H9 (cell line): ENCODE measurements around the gene SCD5. TPM values are rescaled to one million over a fixed set of nuclear protein-coding genes. Genes with fewer than 3 reads are reported as not detected.

Source experiments
- DNase-seq: peaks from one replicate; pipeline ENCODE4 v3.0.0-alpha.2; 2017
- H2AFZ ChIP-seq: one replicate; pipeline ENCODE4 v1.6.1; 2013; ENCODE audit warnings: mild to moderate bottlenecking, low read length, control low read depth, moderate library complexity
- H2AK5ac ChIP-seq: 2 replicates; pipeline ENCODE4 v1.6.1; 2013; ENCODE audit warnings: low read length, control low read depth, mixed read lengths; ENCODE audit not compliant: insufficient read length
- H2BK120ac ChIP-seq: one replicate; pipeline ENCODE4 v1.6.1; 2013; ENCODE audit warnings: low read depth, mild to moderate bottlenecking, low read length, control low read depth, inconsistent platforms; ENCODE audit not compliant: poor library complexity, severe bottlenecking
- H2BK12ac ChIP-seq: 2 replicates; pipeline ENCODE4 v1.6.1; 2013; ENCODE audit warnings: low read length, control low read depth, mixed read lengths, low read depth; ENCODE audit not compliant: insufficient read length
- H2BK15ac ChIP-seq: 2 replicates; pipeline ENCODE4 v1.6.1; 2013; ENCODE audit warnings: low read depth, low read length, control low read depth
- H2BK20ac ChIP-seq: one replicate; pipeline ENCODE4 v1.6.1; 2013; ENCODE audit warnings: low read depth, mild to moderate bottlenecking, low read length, control low read depth, inconsistent platforms; ENCODE audit not compliant: poor library complexity, severe bottlenecking
- H2BK5ac ChIP-seq: 2 replicates; pipeline ENCODE4 v1.6.1; 2013; ENCODE audit warnings: low read length, control low read depth, mixed read lengths; ENCODE audit not compliant: insufficient read length
- H3K14ac ChIP-seq: 2 replicates; pipeline ENCODE4 v1.6.1; 2013; ENCODE audit warnings: low read length, control low read depth; ENCODE audit not compliant: insufficient read depth
- H3K18ac ChIP-seq: 2 replicates; pipeline ENCODE4 v1.6.1; 2013; ENCODE audit warnings: low read depth, mild to moderate bottlenecking, mixed read lengths, low read length, control low read depth; ENCODE audit not compliant: insufficient read length
- H3K23ac ChIP-seq: 2 replicates; pipeline ENCODE4 v1.6.1; 2013; ENCODE audit warnings: low read length, control low read depth, mixed read lengths, low read depth; ENCODE audit not compliant: insufficient read length
- H3K23me2 ChIP-seq: 2 replicates; pipeline ENCODE4 v1.6.1; 2013; ENCODE audit warnings: low read depth, mild to moderate bottlenecking, mixed read lengths, low read length, control low read depth; ENCODE audit not compliant: insufficient read length, poor library complexity, severe bottlenecking
- H3K27ac ChIP-seq: 2 replicates; pipeline ENCODE4 v1.5.1; 2013; ENCODE audit warnings: low read length, control low read depth, mixed read lengths, low read depth; ENCODE audit not compliant: insufficient read length
- H3K27me3 ChIP-seq: 2 replicates; pipeline ENCODE4 v1.6.1; 2013; ENCODE audit warnings: low read length, control low read depth, inconsistent platforms; ENCODE audit not compliant: insufficient read depth
- H3K4ac ChIP-seq: 2 replicates; pipeline ENCODE4 v1.6.1; 2013; ENCODE audit warnings: low read depth, mild to moderate bottlenecking, control low read depth, inconsistent platforms, low read length, moderate library complexity
- H3K4me1 ChIP-seq: 2 replicates; pipeline ENCODE4 v1.6.1; 2013; ENCODE audit warnings: low read length, control low read depth, inconsistent platforms; ENCODE audit not compliant: insufficient read depth
- H3K4me2 ChIP-seq: 2 replicates; pipeline ENCODE4 v1.6.1; 2013; ENCODE audit warnings: low read length, control low read depth, mixed read lengths; ENCODE audit not compliant: insufficient read length, insufficient read depth
- H3K56ac ChIP-seq: 2 replicates; pipeline ENCODE4 v1.6.1; 2013; ENCODE audit warnings: low read depth, mild to moderate bottlenecking, mixed read lengths, low read length, control low read depth; ENCODE audit not compliant: insufficient read length
- H3K79me1 ChIP-seq: 2 replicates; pipeline ENCODE4 v1.6.1; 2013; ENCODE audit warnings: low read depth, mild to moderate bottlenecking, moderate library complexity, low read length, control low read depth, inconsistent platforms; ENCODE audit not compliant: insufficient read depth, poor library complexity, severe bottlenecking
- H3K79me2 ChIP-seq: 2 replicates; pipeline ENCODE4 v1.6.1; 2013; ENCODE audit warnings: low read length, control low read depth, inconsistent platforms; ENCODE audit not compliant: insufficient read depth
- H3K9ac ChIP-seq: 2 replicates; pipeline ENCODE4 v1.6.1; 2013; ENCODE audit warnings: low read length, control low read depth, mixed read lengths; ENCODE audit not compliant: insufficient read length; ENCODE audit errors: extremely low read depth
- H3K9me3 ChIP-seq: one replicate; pipeline ENCODE4 v1.6.1; 2013; ENCODE audit warnings: low read depth, low read length, inconsistent platforms; ENCODE audit not compliant: control insufficient read depth
- H3T11ph ChIP-seq: one replicate; pipeline ENCODE4 v1.6.1; 2013; ENCODE audit warnings: mild to moderate bottlenecking, low read length, control low read depth, inconsistent platforms
- H4K20me1 ChIP-seq: one replicate; pipeline ENCODE4 v1.6.1; 2013; ENCODE audit not compliant: control insufficient read depth, insufficient read length, insufficient read depth
- H4K5ac ChIP-seq: 2 replicates; pipeline ENCODE4 v1.6.1; 2013; ENCODE audit warnings: low read depth, mild to moderate bottlenecking, mixed read lengths, low read length, control low read depth; ENCODE audit not compliant: insufficient read length
- H4K8ac ChIP-seq: replicated peaks from 2 replicates; pipeline ENCODE4 v1.6.1; 2013; ENCODE audit warnings: low read length, control low read depth, mixed read lengths, low read depth; ENCODE audit not compliant: insufficient read length
- H4K91ac ChIP-seq: 2 replicates; pipeline ENCODE4 v1.6.1; 2013; ENCODE audit warnings: low read depth, mild to moderate bottlenecking, moderate library complexity, mixed read lengths, low read length, control low read depth; ENCODE audit not compliant: insufficient read length
- H3K27ac Mint-ChIP-seq, 3 experiments: 2 replicates in 2 of 3; 3 replicates in 1 of 3; pipeline ENCODE4 v1.8.0; 2020 to 2021; ENCODE audit warnings: mixed read lengths in 3 of 3, mild to moderate bottlenecking in 1 of 3, moderate library complexity in 1 of 3
- H3K27me3 Mint-ChIP-seq: 2 replicates; pipeline ENCODE4 v1.8.0; 2021; ENCODE audit warnings: low read depth, mild to moderate bottlenecking, moderate library complexity, mixed read lengths
- H3K36me3 Mint-ChIP-seq, 3 experiments: 2 replicates in 2 of 3; 3 replicates in 1 of 3; pipeline ENCODE4 v1.8.0; 2020 to 2021; ENCODE audit warnings: low read depth in 3 of 3, mixed read lengths in 3 of 3; ENCODE audit not compliant: insufficient read depth in 1 of 3
- H3K4me1 Mint-ChIP-seq, 2 experiments: 2 replicates each; pipeline ENCODE4 v1.8.0; 2020; ENCODE audit warnings: mixed read lengths in 2 of 2
- H3K4me3 Mint-ChIP-seq, 2 experiments: 2 replicates in 1 of 2; 3 replicates in 1 of 2; pipeline ENCODE4 v1.8.0; 2020 to 2021; ENCODE audit warnings: mild to moderate bottlenecking in 2 of 2, mixed read lengths in 2 of 2, moderate library complexity in 1 of 2
- H3K9me3 Mint-ChIP-seq, 2 experiments: 2 replicates in 1 of 2; 3 replicates in 1 of 2; pipeline ENCODE4 v1.8.0; 2020; ENCODE audit warnings: mild to moderate bottlenecking in 2 of 2, mixed read lengths in 2 of 2, moderate library complexity in 1 of 2
- WGBS: extraction: QIAGEN DNeasy Blood & Tissue Kit; methylation state at CpG from one replicate; pipeline ENCODE4 v1.1.7; 2013; ENCODE audit warnings: missing lambda C conversion rate, low lambda C conversion rate, mixed read lengths; ENCODE audit not compliant: insufficient read length; ENCODE audit errors: extremely low coverage; 5-methylcytosine and 5-hydroxymethylcytosine counted together
- total RNA-seq: library from RNA; stranded (reverse); gene quantifications from 2 replicates; pipeline ENCODE4 v1.2.1, GENCODE V29; 2021
- TF ChIP-seq, protein P1 (sequence below): fragments of 200-600 bp; sonication (generic); conservative IDR thresholded peaks from 3 replicates; pipeline ENCODE4 v1.8.0; 2021; ENCODE audit warnings: antibody characterized with exemption, mild to moderate bottlenecking

The SCD5 gene
- total RNA-seq, 1 experiment from 2014 or later, result 0.68 TPM

DNA sequence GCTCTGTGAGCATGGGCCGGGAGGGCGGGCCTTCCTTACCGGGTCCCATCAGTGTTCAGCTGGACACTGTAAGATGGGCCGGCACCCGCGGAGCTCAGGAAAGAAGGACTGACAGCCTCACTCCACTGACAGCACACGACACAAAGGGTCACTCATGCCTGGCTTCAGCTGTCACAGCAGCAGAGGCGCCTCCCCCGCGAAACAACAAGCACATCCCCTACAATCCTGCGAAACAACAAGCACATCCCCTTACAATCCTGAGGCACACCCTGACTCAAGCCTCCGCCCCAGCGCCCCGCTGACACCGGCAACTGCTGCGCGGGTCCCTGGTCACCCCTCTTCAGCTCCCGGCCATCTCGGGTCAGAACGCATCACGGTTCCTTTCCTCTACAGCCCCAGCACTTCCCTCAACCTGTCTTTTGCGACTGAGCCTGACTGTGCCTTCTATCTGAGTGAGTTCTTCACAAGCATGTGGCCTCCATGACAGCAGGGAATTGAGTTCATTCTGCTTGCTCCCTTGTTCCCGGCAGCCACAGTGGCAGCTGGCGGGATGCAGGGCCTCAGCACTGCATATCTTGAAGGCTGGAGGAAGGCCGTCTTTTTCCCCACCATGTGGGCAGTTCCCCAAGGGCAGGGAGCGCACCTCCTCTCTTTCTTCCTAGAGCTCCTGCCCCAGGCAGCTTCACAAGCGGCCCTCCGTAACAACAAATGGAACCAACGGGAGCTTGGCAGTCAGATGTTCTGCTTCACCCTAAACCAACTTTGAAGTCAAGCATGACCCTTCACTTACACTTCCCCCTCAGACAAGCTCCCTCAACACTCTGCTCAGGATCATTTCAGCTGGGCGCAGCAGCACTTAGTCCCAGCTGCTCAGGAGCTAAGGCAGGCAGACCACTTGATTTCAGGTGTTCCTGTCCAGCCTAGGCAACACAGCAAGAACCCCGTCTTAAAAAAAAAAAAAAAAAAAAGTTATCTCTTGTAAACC is 39.6 kb downstream of the SCD5 start:
- no peak overlapping the region for H4K5ac ChIP-seq
- no peak overlapping the region for H2BK5ac ChIP-seq
- no CpG with 5 or more reads among the region's 31 CpGs for WGBS
- TF ChIP-seq, protein P1, sequence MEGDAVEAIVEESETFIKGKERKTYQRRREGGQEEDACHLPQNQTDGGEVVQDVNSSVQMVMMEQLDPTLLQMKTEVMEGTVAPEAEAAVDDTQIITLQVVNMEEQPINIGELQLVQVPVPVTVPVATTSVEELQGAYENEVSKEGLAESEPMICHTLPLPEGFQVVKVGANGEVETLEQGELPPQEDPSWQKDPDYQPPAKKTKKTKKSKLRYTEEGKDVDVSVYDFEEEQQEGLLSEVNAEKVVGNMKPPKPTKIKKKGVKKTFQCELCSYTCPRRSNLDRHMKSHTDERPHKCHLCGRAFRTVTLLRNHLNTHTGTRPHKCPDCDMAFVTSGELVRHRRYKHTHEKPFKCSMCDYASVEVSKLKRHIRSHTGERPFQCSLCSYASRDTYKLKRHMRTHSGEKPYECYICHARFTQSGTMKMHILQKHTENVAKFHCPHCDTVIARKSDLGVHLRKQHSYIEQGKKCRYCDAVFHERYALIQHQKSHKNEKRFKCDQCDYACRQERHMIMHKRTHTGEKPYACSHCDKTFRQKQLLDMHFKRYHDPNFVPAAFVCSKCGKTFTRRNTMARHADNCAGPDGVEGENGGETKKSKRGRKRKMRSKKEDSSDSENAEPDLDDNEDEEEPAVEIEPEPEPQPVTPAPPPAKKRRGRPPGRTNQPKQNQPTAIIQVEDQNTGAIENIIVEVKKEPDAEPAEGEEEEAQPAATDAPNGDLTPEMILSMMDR, result no peak
- H3K4ac ChIP-seq, result no peak overlapping the region
- H4K91ac ChIP-seq, result no peak overlapping the region
- H2AFZ ChIP-seq, result no peak overlapping the region
- H3K9me3 ChIP-seq, result no peaks in the 10 kb centered on the region
- H2BK20ac ChIP-seq, result no peak overlapping the region
- H2BK15ac ChIP-seq, result no peak overlapping the region
- no peak overlapping the region for H2BK120ac ChIP-seq
- no peak overlapping the region for H2BK12ac ChIP-seq
- no peak overlapping the region for H3K18ac ChIP-seq
- H3K56ac ChIP-seq, result no peak overlapping the region
- no peaks in the 10 kb centered on the region for H3K23me2 ChIP-seq
- Mint-ChIP-seq H3K9me3 (peaks cover 0 to 5% of the 10 kb centered on the region in 2 experiments; a peak in 2 of 5 replicates), H3K27ac (no peak overlapping the region), H3K4me1 (peaks cover 0 to 9% of the 10 kb centered on the region in 2 experiments; a peak in 2 of 4 replicates), H3K27me3 (peaks cover 40% of the 10 kb centered on the region), H3K36me3 (no peaks in the 10 kb centered on the region), H3K4me3 (no peak overlapping the region)
- H3K4me1 ChIP-seq, result no peaks in the 10 kb centered on the region
- H4K20me1 ChIP-seq, result no peaks in the 10 kb centered on the region
- no peak overlapping the region for H3K4me2 ChIP-seq
- no peak overlapping the region for H4K8ac ChIP-seq
- H3K79me2 ChIP-seq, result no peaks in the 10 kb centered on the region
- H3K23ac ChIP-seq, result no peak overlapping the region
- H3K27me3 ChIP-seq, result no peaks in the 10 kb centered on the region
- DNase-seq, result no peak
- no peaks in the 10 kb centered on the region for H3K79me1 ChIP-seq
- no peak overlapping the region for H3K27ac ChIP-seq
- no peak overlapping the region for H2AK5ac ChIP-seq
- H3T11ph ChIP-seq, result no peak overlapping the region
- H3K14ac ChIP-seq, result no peak overlapping the region; the same call in 1 of the 2 replicates
- H3K9ac ChIP-seq, result no peak overlapping the region
